Mesenchymal stem cell (in vitro differentiated cells and primary cell): ENCODE measurements around the gene SERPINE3.

ENCODE experiments used
- DNase-seq: peaks from one replicate; pipeline ENCODE4 v3.0.0-alpha.2; 2013
- H2AFZ ChIP-seq: one replicate; pipeline ENCODE4 v1.6.1; 2013; ENCODE audit warnings: low read depth, mild to moderate bottlenecking, control low read depth, inconsistent platforms, low read length, moderate library complexity
- H2AK5ac ChIP-seq: 2 replicates; pipeline ENCODE4 v1.6.1; 2013; ENCODE audit warnings: low read length, moderate library complexity, mild to moderate bottlenecking, inconsistent platforms; ENCODE audit not compliant: severe bottlenecking
- H2BK120ac ChIP-seq: one replicate; pipeline ENCODE4 v1.6.1; 2013; ENCODE audit warnings: low read depth, mild to moderate bottlenecking, inconsistent platforms, low read length, moderate library complexity
- H2BK12ac ChIP-seq, 2 experiments: one replicate each; pipeline ENCODE4 v1.6.1; 2013; ENCODE audit warnings: inconsistent platforms in 2 of 2, low read length in 2 of 2, mild to moderate bottlenecking in 2 of 2, moderate library complexity in 2 of 2, control low read depth in 1 of 2
- H2BK15ac ChIP-seq: one replicate; pipeline ENCODE4 v1.6.1; 2013; ENCODE audit warnings: mild to moderate bottlenecking, low read depth, inconsistent platforms; ENCODE audit not compliant: poor library complexity, severe bottlenecking
- H2BK5ac ChIP-seq: 2 replicates; pipeline ENCODE4 v1.6.1; 2013; ENCODE audit warnings: low read depth, mild to moderate bottlenecking, low read length, control low read depth, inconsistent platforms; ENCODE audit not compliant: poor library complexity, severe bottlenecking
- H3K14ac ChIP-seq, 2 experiments: one replicate each; pipeline ENCODE4 v1.6.1; 2013; ENCODE audit warnings: inconsistent platforms in 2 of 2, low read length in 2 of 2, control low read depth in 1 of 2, mild to moderate bottlenecking in 1 of 2, moderate library complexity in 1 of 2
- H3K18ac ChIP-seq, 2 experiments: one replicate each; pipeline ENCODE4 v1.6.1; 2013; ENCODE audit warnings: inconsistent platforms in 2 of 2, low read length in 2 of 2, control low read depth in 1 of 2, low read depth in 1 of 2, mild to moderate bottlenecking in 1 of 2
- H3K23ac ChIP-seq, 2 experiments: one replicate each; pipeline ENCODE4 v1.6.1; 2013; ENCODE audit warnings: inconsistent platforms in 2 of 2, low read length in 2 of 2, mild to moderate bottlenecking in 2 of 2, moderate library complexity in 2 of 2, control low read depth in 1 of 2
- H3K27ac ChIP-seq: 2 replicates; pipeline ENCODE4 v1.5.1; 2013; ENCODE audit warnings: mild to moderate bottlenecking, moderate library complexity, low read length, control low read depth, inconsistent platforms; ENCODE audit not compliant: poor library complexity, severe bottlenecking
- H3K27me3 ChIP-seq, 2 experiments: 2 replicates each; pipeline versions ENCODE4 v1.6.1 to v1.7.0; 2013; ENCODE audit warnings: low read length in 2 of 2, mild to moderate bottlenecking in 2 of 2, moderate library complexity in 2 of 2, control low read depth in 1 of 2, inconsistent platforms in 1 of 2; ENCODE audit not compliant: control insufficient read depth in 1 of 2, insufficient read depth in 1 of 2
- H3K36me3 ChIP-seq, 2 experiments: 2 replicates each; pipeline versions ENCODE4 v1.6.1 to v1.7.0; 2013; ENCODE audit warnings: low read length in 2 of 2, control low read depth in 1 of 2, inconsistent platforms in 1 of 2, low read depth in 1 of 2, mild to moderate bottlenecking in 1 of 2; ENCODE audit not compliant: insufficient read depth in 2 of 2, control insufficient read depth in 1 of 2
- H3K4ac ChIP-seq, 2 experiments: one replicate each; pipeline ENCODE4 v1.6.1; 2013; ENCODE audit warnings: inconsistent platforms in 2 of 2, low read length in 2 of 2, mild to moderate bottlenecking in 2 of 2, moderate library complexity in 2 of 2, control low read depth in 1 of 2, low read depth in 1 of 2
- H3K4me1 ChIP-seq: 2 replicates; pipeline ENCODE4 v1.6.1; 2013; ENCODE audit warnings: low read depth, low read length, control low read depth; ENCODE audit not compliant: control insufficient read depth, insufficient read depth
- H3K4me2 ChIP-seq: 2 replicates; pipeline ENCODE4 v1.6.1; 2013; ENCODE audit warnings: low read length, mild to moderate bottlenecking, inconsistent platforms; ENCODE audit not compliant: poor library complexity, severe bottlenecking
- H3K4me3 ChIP-seq, 2 experiments: 2 replicates each; pipeline versions ENCODE4 v1.5.1 to v1.7.0; 2013; ENCODE audit warnings: low read length in 2 of 2, mild to moderate bottlenecking in 2 of 2, control low read depth in 1 of 2, low read depth in 1 of 2; ENCODE audit not compliant: insufficient read depth in 1 of 2
- H3K79me1 ChIP-seq: replicated peaks from 2 replicates; pipeline ENCODE4 v1.6.1; 2013; ENCODE audit warnings: mild to moderate bottlenecking, control low read depth, low read length, inconsistent platforms; ENCODE audit not compliant: poor library complexity, severe bottlenecking
- H3K9ac ChIP-seq: 2 replicates; pipeline ENCODE4 v1.7.0; 2013; ENCODE audit warnings: mild to moderate bottlenecking, low read length, moderate library complexity
- H3K9me3 ChIP-seq: 2 replicates; pipeline ENCODE4 v1.7.0; 2013; ENCODE audit warnings: mild to moderate bottlenecking, low read length; ENCODE audit not compliant: control insufficient read depth
- H4K8ac ChIP-seq: one replicate; pipeline ENCODE4 v1.6.1; 2013; ENCODE audit warnings: inconsistent platforms, mild to moderate bottlenecking, low read length, moderate library complexity
- H4K91ac ChIP-seq: one replicate; pipeline ENCODE4 v1.6.1; 2013; ENCODE audit warnings: mild to moderate bottlenecking, low read length, inconsistent platforms
- WGBS: methylation state at CpG from one replicate; pipeline ENCODE4 v1.1.7; 2013; ENCODE audit warnings: mixed read lengths; 5-methylcytosine and 5-hydroxymethylcytosine counted together

SERPINE3 gene

GRCh38 chr13:51322826-51323225 lies 16.7 kb upstream of the SERPINE3 start:
- Histone ChIP-seq H4K91ac (no peak overlapping the region), H4K8ac (no peak overlapping the region), H3K79me1 (no peaks in the 10 kb centered on the region), H3K9ac (no peak overlapping the region), H3K23ac (no peak overlapping the region), H3K14ac (no peak overlapping the region), H3K4me3 (no peak overlapping the region), H2BK120ac (no peak overlapping the region), H3K18ac (no peak overlapping the region), H3K27me3 (peaks cover 0 to 8% of the 10 kb centered on the region in 2 experiments), H3K4me2 (no peak overlapping the region), H3K4me1 (no peaks in the 10 kb centered on the region), H3K27ac (no peak overlapping the region), H2BK5ac (no peak overlapping the region), H3K9me3 (no peaks in the 10 kb centered on the region), H2BK15ac (no peak overlapping the region), H3K36me3 (no peaks in the 10 kb centered on the region), H3K4ac (no peak overlapping the region), H2AFZ (no peak overlapping the region), H2AK5ac (no peak overlapping the region), H2BK12ac (no peak overlapping the region)
- DNase-seq: no peak
- 87% methylated on average over 3 of the region's 3 CpGs for WGBS

- no peak overlapping the region for H3K18ac ChIP-seq
- no peak overlapping the region for H2AK5ac ChIP-seq
- H3K4me2 ChIP-seq: no peak overlapping the region
- DNase-seq: no peak
- peaks cover 0 to 8% of the 10 kb centered on the region in 2 experiments for H3K27me3 ChIP-seq
- 73% methylated on average over 4 of the region's 5 CpGs for WGBS
- H2BK12ac ChIP-seq: no peak overlapping the region
- no peak overlapping the region for H3K27ac ChIP-seq
- no peak overlapping the region for H2BK120ac ChIP-seq
- H4K8ac ChIP-seq: no peak overlapping the region
- no peak overlapping the region for H3K4ac ChIP-seq
- H2BK15ac ChIP-seq: no peak overlapping the region
- H3K14ac ChIP-seq: no peak overlapping the region
- H3K4me1 ChIP-seq: no peaks in the 10 kb centered on the region
- no peaks in the 10 kb centered on the region for H3K79me1 ChIP-seq
- H3K9me3 ChIP-seq: no peaks in the 10 kb centered on the region
- no peak overlapping the region for H3K4me3 ChIP-seq
- no peak overlapping the region for H3K9ac ChIP-seq
- H3K36me3 ChIP-seq: no peaks in the 10 kb centered on the region
- H2BK5ac ChIP-seq: no peak overlapping the region
- H2AFZ ChIP-seq: no peak overlapping the region
- H3K23ac ChIP-seq: no peak overlapping the region
- no peak overlapping the region for H4K91ac ChIP-seq
Measured at GRCh38 chr13:51323824-51324511, 15.5 kb upstream of the SERPINE3 start.

- no peak overlapping the region for H2BK12ac ChIP-seq
- H3K79me1 ChIP-seq: no peaks in the 10 kb centered on the region
- H3K9ac ChIP-seq: no peak overlapping the region
- no peak overlapping the region for H2BK15ac ChIP-seq
- no peak overlapping the region for H2BK120ac ChIP-seq
- no peak overlapping the region for H3K14ac ChIP-seq
- H4K8ac ChIP-seq: no peak overlapping the region
- H3K23ac ChIP-seq: no peak overlapping the region
- H2AK5ac ChIP-seq: no peak overlapping the region
- no peak for DNase-seq
- H3K4me2 ChIP-seq: no peak overlapping the region
- H4K91ac ChIP-seq: no peak overlapping the region
- no peak overlapping the region for H3K27ac ChIP-seq
- H3K36me3 ChIP-seq: no peaks in the 10 kb centered on the region
- H2BK5ac ChIP-seq: no peak overlapping the region
- WGBS: 85% methylated on average over 13 of the region's 14 CpGs
- H2AFZ ChIP-seq: no peak overlapping the region
- no peak overlapping the region for H3K4me3 ChIP-seq
- no peaks in the 10 kb centered on the region for H3K9me3 ChIP-seq
- peaks cover 0 to 8% of the 10 kb centered on the region in 2 experiments for H3K27me3 ChIP-seq
- no peaks in the 10 kb centered on the region for H3K4me1 ChIP-seq
- H3K18ac ChIP-seq: no peak overlapping the region
- no peak overlapping the region for H3K4ac ChIP-seq
Measured at GRCh38 chr13:51324714-51325420, 14.6 kb upstream of the SERPINE3 start.

GRCh38 chr13:51325837-51326236 lies 13.7 kb upstream of the SERPINE3 start:
- no peak overlapping the region for H3K14ac ChIP-seq
- WGBS: 96% methylated on average over 5 of the region's 6 CpGs
- no peak overlapping the region for H3K4me2 ChIP-seq
- no peak overlapping the region for H3K27ac ChIP-seq
- no peak overlapping the region for H2BK5ac ChIP-seq
- no peak overlapping the region for H3K9ac ChIP-seq
- H3K23ac ChIP-seq: no peak overlapping the region
- H3K9me3 ChIP-seq: no peaks in the 10 kb centered on the region
- DNase-seq: no peak
- H4K8ac ChIP-seq: no peak overlapping the region
- H2BK120ac ChIP-seq: no peak overlapping the region
- H2AK5ac ChIP-seq: no peak overlapping the region
- H3K18ac ChIP-seq: no peak overlapping the region
- no peaks in the 10 kb centered on the region for H3K79me1 ChIP-seq
- H3K4ac ChIP-seq: no peak overlapping the region
- H3K4me3 ChIP-seq: no peak overlapping the region
- peaks cover 4% of the 10 kb centered on the region for H3K4me1 ChIP-seq
- H3K27me3 ChIP-seq: peaks cover 0 to under 1% of the 10 kb centered on the region in 2 experiments
- no peak overlapping the region for H2AFZ ChIP-seq
- peak overlapping the region; percentile 5 for H4K91ac ChIP-seq
- peaks cover 0 to 3% of the 10 kb centered on the region in 2 experiments for H3K36me3 ChIP-seq
- no peak overlapping the region for H2BK12ac ChIP-seq
- no peak overlapping the region for H2BK15ac ChIP-seq
